A549 (cell line): Measurements from ENCODE around the gene SBF1. TPM values are rescaled to one million over a fixed set of nuclear protein-coding genes. Genes with fewer than 3 reads are reported as not detected.
A peak's percentile ranks its signal among the peaks of the same experiment; 100 is the strongest.

Experiments used
- ATAC-seq, 2 experiments: fragments of 200-7000 bp in 1 of 2; fragments of >200 bp in 1 of 2; cut with Nextera tagmentation in 1 of 2; cut with Tn5 transposase in 1 of 2; 3 replicates each; pipeline versions ENCODE4 v1.8.0 to v1.9.1; 2018 to 2020; ENCODE audit warnings: mild to moderate bottlenecking in 1 of 2, moderate library complexity in 1 of 2
- CTCF ChIA-PET: fragments of 300-600 bp; sonication (Branson Sonifier 250); formaldehyde crosslinking; extraction: SDS; loops from one replicate; lab custom pipeline; 2021; ENCODE audit warnings: antibody characterized with exemption, inconsistent platforms; lab: Yijun Ruan, JAX
- POLR2A ChIA-PET: fragments of 350-600 bp; formaldehyde crosslinking; extraction: SDS; loops from one replicate; lab custom pipeline; 2021; ENCODE audit warnings: antibody characterized with exemption, inconsistent platforms; lab: Yijun Ruan, JAX
- DNase-seq, 2 experiments: peaks; one replicate each; pipeline versions ENCODE4 v3.0.0 to v3.0.0-alpha.2; 2011 to 2016; ENCODE audit warnings: low read depth in 1 of 2, low spot score in 1 of 2
- FAIRE-seq: peaks from 2 replicates; lab custom pipeline; 2011; peaks lifted over from hg19 to GRCh38; lab: Jason Lieb, UNC
- H3K27ac ChIP-seq, 2 experiments: fragments of >200 bp; sonication (Bioruptor Twin); formaldehyde crosslinking; 3 replicates each; pipeline ENCODE4 v1.5.1; 2016 to 2017
- H3K4me1 ChIP-seq: fragments of >200 bp; sonication (Bioruptor Twin); formaldehyde crosslinking; 3 replicates; pipeline ENCODE4 v1.6.1; 2016
- H3K4me2 ChIP-seq: fragments of >200 bp; sonication (Bioruptor Twin); formaldehyde crosslinking; 3 replicates; pipeline ENCODE4 v1.6.1; 2016
- H3K4me3 ChIP-seq: fragments of >200 bp; sonication (Bioruptor Twin); formaldehyde crosslinking; 3 replicates; pipeline ENCODE4 v1.5.1; 2016
- H3K9me3 ChIP-seq: fragments of >200 bp; sonication (Bioruptor Twin); formaldehyde crosslinking; 3 replicates; pipeline ENCODE4 v1.6.1; 2016
- ATOH8 ChIP-seq: fragments of 250-450 bp; sonication (Bioruptor Pico); IDR thresholded peaks from 2 replicates; pipeline ENCODE4 v1.5.0; 2020; ENCODE audit warnings: low read depth, mild to moderate bottlenecking, moderate library complexity
- BHLHE40 ChIP-seq: IDR thresholded peaks from 2 replicates; pipeline ENCODE4 v1.6.1; 2012; ENCODE audit warnings: low read depth, low read length, inconsistent platforms
- CEBPB ChIP-seq, 2 experiments: fragments of >200 bp in 1 of 2; sonication (Bioruptor Twin) in 1 of 2; formaldehyde crosslinking in 1 of 2; IDR thresholded peaks; 2 replicates each; pipeline ENCODE4 v1.6.1; 2012 to 2016
- EHMT2 ChIP-seq: fragments of 200-600 bp; sonication (generic); IDR thresholded peaks from 2 replicates; pipeline ENCODE4 v1.6.1; 2016; ENCODE audit warnings: antibody characterized with exemption, low read depth, mild to moderate bottlenecking, moderate library complexity
- ELK1 ChIP-seq: fragments of 150-350 bp; IDR thresholded peaks from 2 replicates; pipeline ENCODE4 v1.6.1; 2014; ENCODE audit warnings: low read depth, mild to moderate bottlenecking, low read length
- FOXS1 ChIP-seq: fragments of 250-450 bp; sonication (Bioruptor Pico); IDR thresholded peaks from 2 replicates; pipeline ENCODE4 v1.5.0; 2020; ENCODE audit warnings: mild to moderate bottlenecking, moderate library complexity
- HOXA7 ChIP-seq: fragments of 250-450 bp; sonication (Bioruptor Pico); IDR thresholded peaks from 2 replicates; pipeline ENCODE4 v1.5.0; 2020; ENCODE audit warnings: mild to moderate bottlenecking, moderate library complexity
- HOXB5 ChIP-seq: fragments of 250-450 bp; sonication (Bioruptor Pico); IDR thresholded peaks from 2 replicates; pipeline ENCODE4 v1.5.0; 2020; ENCODE audit warnings: mild to moderate bottlenecking, moderate library complexity
- JUN ChIP-seq, 2 experiments: fragments of >200 bp; sonication (Bioruptor Twin); formaldehyde crosslinking; IDR thresholded peaks; 2 replicates in 1 of 2; 3 replicates in 1 of 2; pipeline ENCODE4 v1.6.1; 2016 to 2017
- KDM5A ChIP-seq: fragments of 200-600 bp; sonication (generic); IDR thresholded peaks from 2 replicates; pipeline ENCODE4 v1.6.1; 2016; ENCODE audit warnings: antibody characterized with exemption, mild to moderate bottlenecking
- MAX ChIP-seq: IDR thresholded peaks from 2 replicates; pipeline ENCODE4 v1.6.1; 2012
- MAZ ChIP-seq: fragments of 150-350 bp; IDR thresholded peaks from 2 replicates; pipeline ENCODE4 v1.6.1; 2014; ENCODE audit warnings: antibody characterized with exemption, low read depth, low read length, borderline replicate concordance
- MYC ChIP-seq: IDR thresholded peaks from 2 replicates; pipeline ENCODE4 v1.6.1; 2012; ENCODE audit warnings: mild to moderate bottlenecking, inconsistent platforms, low read length, improper control_type of control experiment, borderline replicate concordance
- PBX3 ChIP-seq: IDR thresholded peaks from 2 replicates; pipeline ENCODE4 v1.6.1; 2012
- POLR2A ChIP-seq: IDR thresholded peaks from 2 replicates; pipeline ENCODE4 v1.6.1; 2012; ENCODE audit warnings: mild to moderate bottlenecking, low read length
- RARB ChIP-seq: fragments of 250-450 bp; sonication (Bioruptor Pico); IDR thresholded peaks from 2 replicates; pipeline ENCODE4 v1.8.0; 2021; ENCODE audit warnings: mild to moderate bottlenecking, moderate library complexity
- WGBS: methylation state at CpG from one replicate; pipeline ENCODE4 v1.1.6; 2017; ENCODE audit errors: missing lambda C conversion rate; 5-methylcytosine and 5-hydroxymethylcytosine counted together
- polyA plus RNA-seq, 4 experiments: library from polyadenylated mRNA; depleted of rRNA in 3 of 4; stranded (reverse); fragments of >200 nt; fragmentation: RNase III in 1 of 4; extraction: RNeasy Plus Mini Kit Qiagen cat#74134 plus additional on column Dnase treatment in 1 of 4; gene quantifications; 2 replicates in 3 of 4; 3 replicates in 1 of 4; pipeline ENCODE4 v1.2.3, GENCODE V29; 2011 to 2017

The SBF1 gene
- polyA plus RNA-seq, 2 of the 4 experiments (the other 2 are of a cell fraction) = 9.6 to 23.0 TPM

GRCh38 chr22:50445071-50445879 lies 29.6 kb downstream of the SBF1 start:
- CTCF ChIA-PET = interaction anchor here (1.2 to 1.4 kb wide), 2 partner anchors 53 to 95 kb away, joined by 3 read pairs; no protein-coding TSS in a partner anchor
- 78% methylated on average over 21 of the region's 30 CpGs for WGBS
- no peak for DNase-seq

GRCh38 chr22:50444663-50445062 lies 30.2 kb downstream of the SBF1 start:
- no peak for FAIRE-seq
- CTCF ChIA-PET = interaction anchor here (1.2 to 1.4 kb wide), 2 partner anchors 54 to 94 kb away, joined by 3 read pairs; no protein-coding TSS in a partner anchor
- WGBS = 81% methylated on average over 4 of the region's 5 CpGs

More at GRCh38 chr22:50445071-50445879, 29.6 kb downstream of the SBF1 start:
- Histone ChIP-seq H3K4me1 (peaks cover 11% of the 10 kb centered on the region; the same call in 1 of the 3 replicates), H3K4me3 (no peak overlapping the region), H3K27ac (no peak overlapping the region), H3K4me2 (no peak overlapping the region), H3K9me3 (no peaks in the 10 kb centered on the region)
- ATAC-seq (no peak), FAIRE-seq (no peak)
- POLR2A ChIA-PET = interaction anchor here (0.7 kb wide), 1 partner anchor 34 kb away, joined by 3 read pairs; no protein-coding TSS in a partner anchor
- TF ChIP-seq FOXS1 (CRISPR knock-in tag) (no peak), KDM5A (no peak)

DNA sequence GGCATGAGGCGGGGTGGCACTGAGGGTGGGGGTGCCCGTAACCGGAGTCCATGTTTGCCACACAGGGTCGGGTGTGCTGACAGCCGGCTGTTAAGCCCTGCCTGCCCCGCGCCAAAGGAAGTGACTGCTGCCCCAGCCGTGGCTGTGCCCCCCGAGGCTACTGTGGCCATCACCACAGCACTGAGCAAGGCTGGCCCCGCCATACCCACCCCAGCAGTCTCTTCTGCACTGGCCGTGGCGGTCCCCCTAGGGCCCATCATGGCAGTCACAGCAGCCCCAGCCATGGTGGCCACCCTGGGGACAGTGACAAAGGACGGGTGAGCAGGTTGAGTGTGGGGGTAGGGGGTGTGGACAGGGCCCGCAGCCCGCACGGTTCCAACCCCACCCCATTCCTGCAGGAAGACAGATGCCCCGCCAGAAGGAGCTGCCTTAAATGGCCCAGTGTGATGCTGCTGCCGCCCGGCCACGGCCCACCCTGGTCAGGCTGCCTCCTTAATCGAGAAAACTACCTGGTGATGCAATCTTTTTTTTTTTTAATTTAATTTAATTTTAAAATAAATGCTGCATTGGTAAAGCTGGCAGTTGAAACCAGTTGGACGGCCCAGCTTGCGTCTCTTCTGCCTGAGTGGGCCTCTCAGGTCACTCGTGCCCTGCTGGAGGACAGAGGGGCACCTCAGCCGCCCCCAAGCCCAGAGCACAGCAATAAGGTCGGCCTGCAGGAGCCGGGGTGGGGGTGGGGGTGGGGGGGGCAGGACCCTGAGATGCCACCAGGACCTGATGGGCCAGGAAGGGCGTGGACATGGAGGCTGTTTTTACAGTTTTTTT lies 30.8 kb downstream of the SBF1 start:
- no peak overlapping the region for H3K27ac ChIP-seq
- no peak for ATAC-seq
- TF ChIP-seq ELK1 (no peak), RARB (CRISPR knock-in tag) (no peak), POLR2A (no peak), HOXB5 (no peak), KDM5A (no peak), CEBPB (IDR thresholded peaks at IDR 0.05) (no peak)
- no peak overlapping the region for H3K4me2 ChIP-seq
- 86% methylated on average over 12 of the region's 28 CpGs for whole genome bisulfite sequencing
- peaks cover 11% of the 10 kb centered on the region; the same call in 1 of the 3 replicates for H3K4me1 ChIP-seq
- no peaks in the 10 kb centered on the region for H3K9me3 ChIP-seq
- ChIA-PET POLR2A (interaction anchor here (0.7 kb wide), 1 partner anchor 32 kb away, joined by 3 read pairs; no protein-coding TSS in a partner anchor), CTCF (interaction anchor here (0.6 to 1.2 kb wide), 2 partner anchors 49 to 93 kb away, joined by 3 read pairs; no protein-coding TSS in a partner anchor)
- H3K4me3 ChIP-seq = no peak overlapping the region
- FAIRE-seq = no peak
- DNase-seq = no peak

More at GRCh38 chr22:50444663-50445062, 30.2 kb downstream of the SBF1 start:
- POLR2A ChIA-PET = interaction anchor here (0.7 kb wide), 1 partner anchor 33 kb away, joined by 3 read pairs; no protein-coding TSS in a partner anchor
- Histone ChIP-seq H3K4me1 (peaks cover 11% of the 10 kb centered on the region; the same call in 1 of the 3 replicates), H3K9me3 (no peaks in the 10 kb centered on the region), H3K4me2 (no peak overlapping the region), H3K4me3 (no peak overlapping the region), H3K27ac (no peak overlapping the region)
- TF ChIP-seq MYC (no peak), JUN (IDR thresholded peaks at IDR 0.05) (no peak), EHMT2 (no peak), ATOH8 (CRISPR knock-in tag) (no peak), HOXA7 (no peak), MAX (no peak), RARB (CRISPR knock-in tag) (no peak), BHLHE40 (no peak), MAZ (no peak), PBX3 (no peak)
- ATAC-seq = peak in 1 of 2 experiments; percentile 7; a peak in 1 of 6 replicates
- DNase-seq = peak in 1 of 2 experiments; percentile 27
